ENCODE results near the gene CHTF18. TPM values are rescaled to one million over a fixed set of nuclear protein-coding genes. Genes with fewer than 3 reads are reported as not detected.

CHTF18 gene
- total and polyA plus RNA-seq, 4 donors = 7.5 to 17.4 (median 14.9) TPM

DNA sequence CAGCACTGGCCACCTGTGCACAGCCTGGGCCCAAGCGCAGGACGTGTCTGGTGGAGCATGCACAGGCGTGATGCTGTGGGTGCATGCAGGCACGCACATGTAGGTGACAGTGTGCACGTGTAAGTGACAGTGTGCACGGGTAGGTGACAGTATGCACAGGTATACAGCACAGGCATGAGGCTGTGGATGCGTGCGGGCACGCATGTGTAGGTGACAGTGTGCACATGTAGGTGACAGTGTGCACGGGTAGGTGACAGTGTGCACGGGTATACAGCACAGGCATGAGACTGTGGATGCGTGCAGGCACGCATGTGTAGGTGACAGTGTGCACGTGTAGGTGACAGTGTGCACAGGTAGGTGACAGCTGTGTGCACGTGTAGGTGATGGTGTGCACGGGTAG is 8.1 kb upstream of the CHTF18 start:
- H3K4me1 ChIP-seq (ENCODE audit: control insufficient read depth in 5 of 5, insufficient read depth in 5 of 5, low read length in 5 of 5) = peaks cover 0 to 5% (median 0%) of the 10 kb centered on the region in 5 donors
- no peak for ATAC-seq (ENCODE audit: insufficient read depth, low FRiP score)
- peaks cover 0 to 5% (median 0%) of the 10 kb centered on the region in 3 donors for H3K27me3 ChIP-seq (ENCODE audit: control insufficient read depth in 3 of 3, insufficient read depth in 3 of 3, low read length in 2 of 3)
- H3K4me3 ChIP-seq = no peak overlapping the region
- H3K27ac ChIP-seq (ENCODE audit: low read depth in 1 of 2, low read length in 1 of 2) = no peak overlapping the region
- no peak overlapping the region for H3K9ac ChIP-seq (ENCODE audit: insufficient read depth in 1 of 2, low read length in 2 of 2)
- 86 to 93% methylated on average over 16 of the region's 16 CpGs for WGBS, 2 donors
- TF ChIP-seq, protein P1, sequence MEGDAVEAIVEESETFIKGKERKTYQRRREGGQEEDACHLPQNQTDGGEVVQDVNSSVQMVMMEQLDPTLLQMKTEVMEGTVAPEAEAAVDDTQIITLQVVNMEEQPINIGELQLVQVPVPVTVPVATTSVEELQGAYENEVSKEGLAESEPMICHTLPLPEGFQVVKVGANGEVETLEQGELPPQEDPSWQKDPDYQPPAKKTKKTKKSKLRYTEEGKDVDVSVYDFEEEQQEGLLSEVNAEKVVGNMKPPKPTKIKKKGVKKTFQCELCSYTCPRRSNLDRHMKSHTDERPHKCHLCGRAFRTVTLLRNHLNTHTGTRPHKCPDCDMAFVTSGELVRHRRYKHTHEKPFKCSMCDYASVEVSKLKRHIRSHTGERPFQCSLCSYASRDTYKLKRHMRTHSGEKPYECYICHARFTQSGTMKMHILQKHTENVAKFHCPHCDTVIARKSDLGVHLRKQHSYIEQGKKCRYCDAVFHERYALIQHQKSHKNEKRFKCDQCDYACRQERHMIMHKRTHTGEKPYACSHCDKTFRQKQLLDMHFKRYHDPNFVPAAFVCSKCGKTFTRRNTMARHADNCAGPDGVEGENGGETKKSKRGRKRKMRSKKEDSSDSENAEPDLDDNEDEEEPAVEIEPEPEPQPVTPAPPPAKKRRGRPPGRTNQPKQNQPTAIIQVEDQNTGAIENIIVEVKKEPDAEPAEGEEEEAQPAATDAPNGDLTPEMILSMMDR (IDR thresholded peaks at IDR 0.05; ENCODE audit: control extremely low read depth, extremely low read depth) = no peak
- H3K9me3 ChIP-seq (ENCODE audit: control insufficient read depth in 4 of 4, insufficient read depth in 3 of 4, low read length in 3 of 4) = peaks cover 0 to 2% (median 0%) of the 10 kb centered on the region in 4 donors
- peaks cover 0 to 2% (median 0%) of the 10 kb centered on the region in 4 donors for H3K36me3 ChIP-seq (ENCODE audit: control insufficient read depth in 4 of 4, insufficient read depth in 4 of 4, low read length in 4 of 4)
- DNase-seq = no peak

DNA sequence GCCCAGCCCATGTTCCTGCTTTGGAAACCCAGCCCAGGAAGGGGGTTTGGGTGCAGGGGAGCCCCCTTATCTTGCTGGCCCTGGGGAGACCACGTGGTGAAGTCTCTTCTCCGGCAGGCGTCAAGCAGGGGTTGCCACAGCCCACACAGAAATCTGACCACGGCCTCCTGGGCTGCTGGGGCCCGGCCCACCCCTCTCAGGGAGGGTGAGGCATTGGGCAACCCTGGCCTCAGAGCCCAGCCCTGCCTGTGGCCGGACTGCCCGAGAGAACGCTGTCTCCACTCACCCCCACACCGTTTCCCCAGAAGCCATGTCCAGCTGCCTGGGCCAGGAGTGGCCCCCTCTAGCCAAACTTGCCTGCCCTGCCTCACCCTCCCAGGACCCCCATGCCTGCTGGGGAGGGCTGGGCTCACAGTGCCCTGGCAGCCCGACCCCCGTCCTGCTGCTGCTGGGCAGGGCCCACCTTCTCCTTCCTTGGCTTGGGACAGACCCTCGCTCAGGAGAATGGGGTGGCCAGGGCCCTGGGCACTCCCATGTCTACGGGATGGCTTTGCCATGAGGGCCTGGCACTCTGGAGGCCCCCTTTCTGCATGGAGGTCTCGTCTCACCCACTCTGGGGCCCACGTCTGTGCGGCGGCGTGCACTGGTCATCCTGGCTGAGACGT is 6.9 kb upstream of the CHTF18 start:
- peaks cover 0 to 8% (median 1%) of the 10 kb centered on the region in 4 donors for H3K36me3 ChIP-seq (ENCODE audit: control insufficient read depth in 4 of 4, insufficient read depth in 4 of 4, low read length in 4 of 4)
- no peak overlapping the region for H3K4me3 ChIP-seq
- H3K9ac ChIP-seq (ENCODE audit: insufficient read depth in 1 of 2, low read length in 2 of 2) = no peak overlapping the region
- H3K27ac ChIP-seq (ENCODE audit: low read depth in 1 of 2, low read length in 1 of 2) = no peak overlapping the region
- 61 to 68% methylated on average over 12 to 19 of the region's 19 CpGs for WGBS, 2 donors
- DNase-seq (no peak), ATAC-seq (ENCODE audit: insufficient read depth, low FRiP score) (no peak)
- peaks cover 0 to 2% (median 0%) of the 10 kb centered on the region in 4 donors for H3K9me3 ChIP-seq (ENCODE audit: control insufficient read depth in 4 of 4, insufficient read depth in 3 of 4, low read length in 3 of 4)
- TF ChIP-seq, protein P1 (IDR thresholded peaks at IDR 0.05; ENCODE audit: control extremely low read depth, extremely low read depth) = no peak
- H3K27me3 ChIP-seq (ENCODE audit: control insufficient read depth in 3 of 3, insufficient read depth in 3 of 3, low read length in 2 of 3) = peaks cover 0 to 5% (median 0%) of the 10 kb centered on the region in 3 donors
- H3K4me1 ChIP-seq (ENCODE audit: control insufficient read depth in 5 of 5, insufficient read depth in 5 of 5, low read length in 5 of 5) = peaks cover 0 to 5% (median 0%) of the 10 kb centered on the region in 5 donors

DNA sequence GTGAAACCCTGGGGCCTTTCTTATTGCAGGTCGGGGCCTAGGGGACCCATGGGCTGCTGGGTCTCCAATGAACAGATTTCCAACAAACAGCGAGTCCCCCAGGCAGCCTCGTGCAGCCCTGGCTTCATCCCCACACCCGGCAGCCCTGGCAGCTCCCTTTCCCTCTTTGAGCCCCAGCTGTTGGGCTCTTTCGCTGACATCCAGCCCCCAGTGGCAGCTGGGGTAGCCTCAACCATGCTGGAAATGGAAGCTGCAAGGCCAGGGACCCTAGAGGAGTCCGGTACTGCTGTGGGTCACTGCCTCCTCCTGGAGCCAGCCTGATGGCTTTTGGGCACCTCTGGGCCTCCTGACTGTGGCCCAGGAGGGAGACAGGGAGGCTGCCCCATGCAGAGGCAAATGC is 6.2 kb upstream of the CHTF18 start:
- peaks cover 0 to 5% (median 0%) of the 10 kb centered on the region in 3 donors for H3K27me3 ChIP-seq (ENCODE audit: control insufficient read depth in 3 of 3, insufficient read depth in 3 of 3, low read length in 2 of 3)
- WGBS, 2 donors = 64 to 80% methylated on average over 6 of the region's 6 CpGs
- no peak for DNase-seq
- peaks cover 0 to 2% (median 0%) of the 10 kb centered on the region in 4 donors for H3K9me3 ChIP-seq (ENCODE audit: control insufficient read depth in 4 of 4, insufficient read depth in 3 of 4, low read length in 3 of 4)
- peaks cover 0 to 9% (median 4%) of the 10 kb centered on the region in 5 donors for H3K4me1 ChIP-seq (ENCODE audit: control insufficient read depth in 5 of 5, insufficient read depth in 5 of 5, low read length in 5 of 5)
- H3K9ac ChIP-seq (ENCODE audit: insufficient read depth in 1 of 2, low read length in 2 of 2) = no peak overlapping the region
- TF ChIP-seq, protein P1 (IDR thresholded peaks at IDR 0.05; ENCODE audit: control extremely low read depth, extremely low read depth) = no peak
- H3K27ac ChIP-seq (ENCODE audit: low read depth in 1 of 2, low read length in 1 of 2) = no peak overlapping the region
- H3K36me3 ChIP-seq (ENCODE audit: control insufficient read depth in 4 of 4, insufficient read depth in 4 of 4, low read length in 4 of 4) = peaks cover 0 to 8% (median 2%) of the 10 kb centered on the region in 4 donors
- no peak overlapping the region for H3K4me3 ChIP-seq
- no peak for ATAC-seq (ENCODE audit: insufficient read depth, low FRiP score)

Data from lung (tissue), 12 donors.